Mesodermal cell (in vitro differentiated cells): ENCODE measurements around the gene CYP20A1.
"Not testable (repeated sequence)": the region's sequence is repeated elsewhere in the genome, so short reads cannot be mapped to it uniquely, and the experiment has no call there.

ENCODE experiments used
- H3K27ac ChIP-seq: 2 replicates; pipeline ENCODE4 v1.7.0; 2013; ENCODE audit warnings: mild to moderate bottlenecking, low read depth, low read length, moderate library complexity; ENCODE audit not compliant: severe bottlenecking
- H3K36me3 ChIP-seq: 2 replicates; pipeline ENCODE4 v1.7.1; 2013; ENCODE audit warnings: mild to moderate bottlenecking, low read length, moderate library complexity; ENCODE audit not compliant: control insufficient read depth, insufficient read depth
- H3K4me1 ChIP-seq: one replicate; pipeline ENCODE4 v1.7.1; 2013; ENCODE audit warnings: mild to moderate bottlenecking, low read length; ENCODE audit not compliant: insufficient read depth, control insufficient read depth, poor library complexity, severe bottlenecking
- H3K4me3 ChIP-seq: 2 replicates; pipeline ENCODE4 v1.7.0; 2013; ENCODE audit warnings: low read length, control low read depth, mild to moderate bottlenecking; ENCODE audit not compliant: insufficient read depth, poor library complexity, severe bottlenecking; ENCODE audit errors: extremely low read depth
- H3K9me3 ChIP-seq: 2 replicates; pipeline ENCODE4 v1.7.1; 2013; ENCODE audit warnings: mild to moderate bottlenecking, low read length, moderate library complexity; ENCODE audit not compliant: control insufficient read depth
- WGBS, 2 experiments: methylation state at CpG; one replicate each; pipeline ENCODE4 v1.1.5; 2013; ENCODE audit warnings: missing lambda C conversion rate in 2 of 2; ENCODE audit not compliant: insufficient coverage in 2 of 2; 5-methylcytosine and 5-hydroxymethylcytosine counted together

The CYP20A1 gene

GRCh38 chr2:203338322-203338721 is 99.5 kb downstream of the CYP20A1 start:
- 83 to 100% methylated on average over 2 of the region's 4 CpGs for WGBS, 2 experiments
- Histone ChIP-seq H3K36me3 (peaks cover 42% of the 10 kb centered on the region), H3K9me3 (no peaks in the 10 kb centered on the region), H3K27ac (no peak overlapping the region), H3K4me1 (peaks cover 10% of the 10 kb centered on the region), H3K4me3 (no peak overlapping the region)

GRCh38 chr2:203340791-203341487 is 102.1 kb downstream of the CYP20A1 start:
- Histone ChIP-seq H3K4me1 (peaks cover 10% of the 10 kb centered on the region), H3K36me3 (peaks cover 49% of the 10 kb centered on the region), H3K9me3 (no peaks in the 10 kb centered on the region), H3K4me3 (no peak overlapping the region), H3K27ac (peak overlapping the region; percentile 60)
- WGBS, 2 experiments: 29 to 91% methylated on average over 1 to 5 of the region's 6 CpGs

- no peak overlapping the region for H3K27ac ChIP-seq
- no peak overlapping the region for H3K4me3 ChIP-seq
Measured at GRCh38 chr2:203341741-203342310, 103.0 kb downstream of the CYP20A1 start.

GRCh38 chr2:203342374-203342773 is 103.6 kb downstream of the CYP20A1 start:
- 100% methylated on average over 1 of the region's 4 CpGs for WGBS, 2 experiments
- not testable (repeated sequence) for H3K9me3 ChIP-seq, H3K27ac ChIP-seq, H3K4me3 ChIP-seq
- Histone ChIP-seq H3K36me3 (peaks cover 39% of the 10 kb centered on the region), H3K4me1 (peaks cover 10% of the 10 kb centered on the region)

More at GRCh38 chr2:203341741-203342310, 103.0 kb downstream of the CYP20A1 start:
- Histone ChIP-seq H3K9me3 (no peaks in the 10 kb centered on the region), H3K4me1 (peaks cover 10% of the 10 kb centered on the region), H3K36me3 (peaks cover 41% of the 10 kb centered on the region)
- 92 to 100% methylated on average over 1 of the region's 2 CpGs for WGBS, 2 experiments

- WGBS, 2 experiments: 95 to 100% methylated on average over 12 of the region's 12 CpGs
- H3K4me1 ChIP-seq: peaks cover 10% of the 10 kb centered on the region
- no peak overlapping the region for H3K4me3 ChIP-seq
- peaks cover 31% of the 10 kb centered on the region for H3K36me3 ChIP-seq
- H3K27ac ChIP-seq: no peak overlapping the region
- no peaks in the 10 kb centered on the region for H3K9me3 ChIP-seq
Measured at GRCh38 chr2:203344667-203345066, 105.8 kb downstream of the CYP20A1 start.

GRCh38 chr2:203346612-203347011 is 107.8 kb downstream of the CYP20A1 start:
- no peaks in the 10 kb centered on the region for H3K4me1 ChIP-seq
- WGBS, 2 experiments: no CpG with 5 or more reads among the region's 1 CpG
- H3K36me3 ChIP-seq: peaks cover 38% of the 10 kb centered on the region
- no peak overlapping the region for H3K27ac ChIP-seq
- no peaks in the 10 kb centered on the region for H3K9me3 ChIP-seq
- no peak overlapping the region for H3K4me3 ChIP-seq

GRCh38 chr2:203347375-203347774 is 108.6 kb downstream of the CYP20A1 start:
- H3K4me1 ChIP-seq: no peaks in the 10 kb centered on the region
- no peaks in the 10 kb centered on the region for H3K9me3 ChIP-seq
- H3K4me3 ChIP-seq: no peak overlapping the region
- WGBS, 2 experiments: 100% methylated on average over 4 of the region's 4 CpGs; no CpG with 5 or more reads in 1 of the 2 experiments
- peaks cover 40% of the 10 kb centered on the region for H3K36me3 ChIP-seq
- no peak overlapping the region for H3K27ac ChIP-seq

- H3K36me3 ChIP-seq: peaks cover 39% of the 10 kb centered on the region
- H3K4me1 ChIP-seq: no peaks in the 10 kb centered on the region
- 100% methylated on average over 1 to 2 of the region's 5 CpGs for WGBS, 2 experiments
- no peak overlapping the region for H3K4me3 ChIP-seq
- H3K27ac ChIP-seq: no peak overlapping the region
- no peaks in the 10 kb centered on the region for H3K9me3 ChIP-seq
Measured at GRCh38 chr2:203352604-203353255, 113.9 kb downstream of the CYP20A1 start.

- no peak overlapping the region for H3K27ac ChIP-seq
- no peaks in the 10 kb centered on the region for H3K4me1 ChIP-seq
- H3K9me3 ChIP-seq: no peaks in the 10 kb centered on the region
- no peak overlapping the region for H3K4me3 ChIP-seq
- WGBS, 2 experiments: 94 to 100% methylated on average over 3 of the region's 3 CpGs
- H3K36me3 ChIP-seq: peaks cover 49% of the 10 kb centered on the region
Measured at GRCh38 chr2:203354966-203355365, 116.1 kb downstream of the CYP20A1 start.
